HG02970 (cell line): ENCODE data around the gene PIAS3.
"Not testable (repeated sequence)": the region's sequence is repeated elsewhere in the genome, so short reads cannot be mapped to it uniquely, and the experiment has no call there.

Source experiments
- ATAC-seq: cut with Tn5 transposase; IDR thresholded peaks from one replicate; pipeline ENCODE4 v1.9.1; 2021; ENCODE audit warnings: mild to moderate bottlenecking, moderate library complexity, moderate number of reproducible peaks; ENCODE audit not compliant: unreplicated experiment, low FRiP score

PIAS3 gene

GRCh38 chr1:145877923-145878486 is 19.1 kb upstream of the PIAS3 start:
- no peak for ATAC-seq

GRCh38 chr1:145874646-145875045 is 15.8 kb upstream of the PIAS3 start:
- no peak for ATAC-seq

- no peak for ATAC-seq
These were observed 13.4 kb upstream of the PIAS3 start for GRCh38 chr1:145871994-145872924.

GRCh38 chr1:145868232-145868631 is 9.4 kb upstream of the PIAS3 start:
- ATAC-seq, result no peak

GRCh38 chr1:145863282-145864018 is 4.6 kb upstream of the PIAS3 start:
- ATAC-seq, result no peak

GRCh38 chr1:145859491-145860023 is 676 bp upstream of the PIAS3 start:
- peak; percentile 71 for ATAC-seq

- ATAC-seq, result no peak
These were observed 512 bp downstream of the PIAS3 start for GRCh38 chr1:145858238-145858900.

- ATAC-seq, result no peak
These were observed 1.7 kb downstream of the PIAS3 start for GRCh38 chr1:145857170-145857569.

GRCh38 chr1:145855426-145855948 is 3.4 kb downstream of the PIAS3 start:
- ATAC-seq, result no peak

GRCh38 chr1:145849356-145850160 is 9.3 kb downstream of the PIAS3 start:
- ATAC-seq, result no peak

GRCh38 chr1:145847827-145848226 is 11.1 kb downstream of the PIAS3 start:
- no peak for ATAC-seq

GRCh38 chr1:145846201-145846612 is 12.7 kb downstream of the PIAS3 start:
- no peak for ATAC-seq

- peak; percentile 75 for ATAC-seq
These were observed 13.2 kb downstream of the PIAS3 start, which contains the start of gene NUDT17 for GRCh38 chr1:145845514-145846161. Gene NUDT17 (plus strand): TSS chr1:145845630. CDS start chr1:145845641, 11 bp downstream.

- peak; percentile 45 for ATAC-seq
These were observed 13.8 kb downstream of the PIAS3 start for GRCh38 chr1:145845144-145845513.

GRCh38 chr1:145843031-145843430 is 15.8 kb downstream of the PIAS3 start:
- ATAC-seq, result no peak

- ATAC-seq, result no peak
These were observed 21.2 kb downstream of the PIAS3 start for GRCh38 chr1:145837656-145838055.

- ATAC-seq, result not testable (repeated sequence)
These were observed 28.1 kb downstream of the PIAS3 start for GRCh38 chr1:145830810-145831209.

GRCh38 chr1:145828367-145829026 is 30.4 kb downstream of the PIAS3 start:
- no peak for ATAC-seq
